ENCODE measurements around the gene HYPK.
"Not testable (repeated sequence)": the region's sequence is repeated elsewhere in the genome, so short reads cannot be mapped to it uniquely, and the experiment has no call there.

The HYPK gene

DNA sequence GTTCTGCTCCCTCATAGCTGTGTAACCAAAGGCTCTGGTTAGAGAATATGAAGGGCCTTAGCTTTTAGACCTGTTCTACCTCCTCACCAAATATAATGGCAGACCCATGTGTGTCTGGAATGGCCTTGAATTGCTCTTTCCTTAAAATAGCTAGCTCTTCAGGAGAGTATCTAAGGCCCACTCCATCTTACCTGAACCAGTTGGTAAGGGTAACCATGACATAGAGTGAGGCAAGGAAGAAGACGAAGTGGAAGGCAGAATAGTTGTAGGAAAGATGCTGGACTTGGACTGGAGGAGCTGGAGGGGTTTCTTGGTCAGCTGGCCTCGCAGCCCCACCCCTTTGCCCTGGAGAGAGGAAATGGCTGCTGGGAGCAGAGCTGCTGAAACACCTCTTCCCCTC is 5.2 kb upstream of the HYPK start:
- in situ Hi-C loops (cut with MboI; ENCODE audit: low sequenced_read_pairs), result no loop called here

DNA sequence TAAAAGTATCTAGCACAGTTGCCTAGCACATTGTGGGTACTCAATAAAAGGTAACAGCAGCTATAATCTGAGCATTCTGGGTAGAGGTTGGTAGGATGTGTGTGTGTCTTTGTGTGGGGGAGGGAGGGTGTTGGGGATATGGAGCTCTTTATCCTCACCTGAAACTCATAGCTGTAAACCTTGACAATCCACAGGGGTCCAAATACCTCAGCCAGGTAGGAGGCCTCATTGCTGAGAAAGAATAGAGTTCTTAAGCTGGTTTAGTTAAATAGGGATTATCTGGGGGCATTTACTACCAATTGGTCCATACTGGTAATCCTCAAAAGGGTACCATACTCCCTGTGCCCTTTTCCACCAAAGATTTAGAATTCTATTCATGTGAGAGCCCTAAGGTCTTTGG is 4.4 kb upstream of the HYPK start:
- in situ Hi-C loops (cut with MboI; ENCODE audit: low sequenced_read_pairs), result no loop called here

DNA sequence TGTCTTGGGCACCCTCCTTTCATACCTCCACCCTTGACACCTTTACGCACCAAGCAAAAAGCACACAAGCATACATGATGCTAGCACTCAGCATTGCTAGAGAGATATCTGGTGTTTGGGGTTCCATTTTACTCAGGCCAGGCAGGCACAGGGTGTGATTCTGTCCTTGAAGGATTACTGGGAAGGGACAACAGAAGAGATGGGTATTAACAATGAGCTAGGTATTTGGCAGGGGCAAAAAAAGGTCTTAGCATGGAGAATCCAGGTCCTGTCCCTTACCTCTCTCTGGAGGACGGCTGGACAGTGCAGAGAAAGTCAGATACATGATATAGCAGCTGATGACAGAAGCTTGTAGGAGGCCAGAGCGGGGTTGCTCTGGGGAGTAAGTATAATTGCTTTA is 3.8 kb upstream of the HYPK start:
- in situ Hi-C loops (cut with MboI; ENCODE audit: low sequenced_read_pairs), result no loop called here

DNA sequence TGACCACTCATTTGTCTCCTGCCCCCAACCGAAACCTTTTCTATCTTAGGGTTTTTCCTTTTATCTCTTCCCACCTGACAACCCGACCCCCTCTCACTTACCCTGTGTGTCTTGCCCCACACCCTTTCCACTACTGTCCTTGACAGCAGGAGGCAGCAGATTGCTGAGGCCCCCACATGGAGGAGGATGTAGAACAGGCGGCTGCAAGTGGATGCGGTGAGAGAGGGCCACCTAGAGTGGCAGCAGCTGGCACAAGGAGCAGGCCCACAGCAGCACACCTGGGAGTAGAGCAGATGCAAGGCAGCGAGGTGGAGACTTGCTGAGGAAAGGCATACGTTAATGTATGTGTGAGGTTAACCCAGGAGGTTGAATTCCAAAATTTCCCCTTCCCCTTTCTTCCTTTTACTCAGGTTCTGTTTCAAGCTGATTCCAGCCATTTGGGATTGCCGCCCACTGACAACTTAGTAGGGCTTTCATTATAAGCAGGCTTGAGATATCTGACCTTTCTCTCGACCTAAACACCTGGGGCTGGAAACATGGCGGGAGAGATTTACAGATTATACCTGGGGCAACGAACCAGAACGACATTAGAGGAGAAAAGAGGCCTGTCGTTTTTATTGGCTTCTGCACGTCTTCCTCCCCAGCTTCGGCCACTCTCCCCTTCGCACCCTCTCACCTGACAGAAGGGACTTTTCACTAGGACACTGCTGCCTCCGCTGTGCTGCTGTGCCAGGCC is 1.0 kb upstream of the HYPK start:
- in situ Hi-C loops (cut with MboI; ENCODE audit: low sequenced_read_pairs), result no loop called here

DNA sequence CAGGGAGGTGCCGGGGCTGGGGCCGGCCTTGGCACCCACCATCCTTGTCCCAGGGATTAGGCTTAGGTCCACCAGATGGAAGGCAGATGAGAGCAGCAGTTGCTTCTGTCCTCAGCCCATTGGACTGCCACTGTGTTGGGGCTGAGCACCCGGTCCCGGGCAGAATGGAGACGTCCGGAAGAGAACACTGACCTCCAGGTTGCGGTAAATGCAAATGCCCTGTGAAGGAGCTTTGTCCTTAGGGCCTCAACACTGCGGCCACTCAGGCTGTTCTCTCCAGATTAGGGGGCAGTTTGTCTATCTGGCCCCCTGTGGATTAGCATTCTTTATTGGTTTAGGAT is 484 bp upstream of the HYPK start, which contains the start of gene SERINC4:
Gene SERINC4 (minus strand): TSS at position 276 of the 341 bp plus-strand sequence. CDS start 234 bp downstream, at position 42.
- in situ Hi-C loops (cut with MboI; ENCODE audit: low sequenced_read_pairs), result no loop called here

DNA sequence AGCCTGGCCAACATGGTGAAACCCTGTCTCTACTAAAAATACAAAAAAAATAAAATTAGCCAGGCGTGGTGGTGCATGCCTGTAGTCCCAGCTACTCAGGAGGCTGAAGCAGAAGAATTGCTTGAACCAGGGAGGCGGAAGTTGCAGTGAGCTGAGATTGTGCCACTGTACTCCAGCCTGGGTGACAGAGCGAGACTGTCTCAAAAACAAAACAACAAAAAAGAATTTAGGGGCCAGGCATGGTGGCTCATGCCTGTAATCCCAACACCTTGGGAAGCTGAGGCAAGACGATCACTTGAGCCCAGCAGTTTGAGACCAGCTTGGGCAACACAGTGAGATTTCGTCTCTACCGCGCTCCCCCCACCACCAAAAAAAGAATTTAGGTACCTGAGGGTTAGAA is 2.3 kb downstream of the HYPK start:
- in situ Hi-C loops (cut with MboI; ENCODE audit: low sequenced_read_pairs), result not testable (repeated sequence)

DNA sequence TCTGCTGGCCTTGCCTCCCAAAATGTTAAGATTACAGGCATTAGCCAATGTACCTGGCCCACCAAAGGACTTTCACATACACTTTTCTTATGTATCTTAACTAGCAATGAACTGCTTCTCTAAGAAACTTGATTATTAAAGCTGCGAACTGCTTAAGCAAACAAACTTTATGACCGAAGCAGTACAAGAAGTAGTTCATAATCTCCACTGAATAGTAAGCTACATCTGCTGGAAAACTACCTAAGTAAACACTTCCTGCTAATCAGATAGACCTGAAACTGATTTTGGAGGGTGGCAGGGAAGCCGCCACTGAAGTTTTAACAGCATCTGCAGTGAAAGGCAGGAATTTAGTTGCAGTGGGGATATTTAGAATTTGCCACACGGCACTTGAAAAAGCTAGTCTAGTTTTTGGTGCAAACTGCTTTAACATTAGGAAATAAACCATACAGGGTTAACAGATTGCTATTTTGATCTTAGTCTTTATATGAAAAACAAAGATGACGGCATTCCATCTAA is 8.1 kb downstream of the HYPK start:
- in situ Hi-C loops (cut with MboI; ENCODE audit: low sequenced_read_pairs), result no loop called here

DNA sequence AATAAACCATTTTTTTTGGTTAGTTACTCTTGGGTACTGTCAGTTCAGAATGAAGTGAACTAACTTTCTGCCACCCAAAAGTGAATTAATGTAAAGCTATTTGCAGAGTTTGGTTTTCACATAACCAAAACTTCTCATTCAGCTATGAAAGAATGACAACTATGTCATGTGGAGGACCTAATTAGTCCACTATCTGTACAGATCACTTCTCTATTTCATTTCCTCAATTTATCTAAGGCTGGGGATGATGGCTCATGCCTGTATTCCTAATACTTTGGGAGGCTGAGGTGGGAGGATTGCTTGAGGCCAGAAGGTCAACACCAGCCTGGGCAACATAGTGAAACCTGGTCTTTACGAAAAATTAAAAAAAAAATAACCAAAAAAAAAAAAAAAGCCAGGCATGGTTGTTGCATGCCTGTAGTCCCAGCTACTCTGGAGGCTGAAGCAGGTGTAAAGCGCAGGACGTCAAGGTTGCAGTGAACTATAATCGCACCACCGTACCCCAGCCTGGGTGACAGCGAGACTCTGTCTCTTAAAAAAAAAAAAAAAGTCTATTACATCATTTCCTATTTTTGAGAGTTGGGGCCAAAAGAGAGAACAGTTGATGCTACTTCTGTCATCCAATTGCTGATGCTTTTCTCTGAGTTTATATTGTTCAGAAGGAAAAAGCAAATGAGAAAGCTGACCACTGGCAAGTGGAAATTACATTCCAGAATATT is 8.7 kb downstream of the HYPK start:
- in situ Hi-C loops (cut with MboI; ENCODE audit: low sequenced_read_pairs), result no loop called here

DNA sequence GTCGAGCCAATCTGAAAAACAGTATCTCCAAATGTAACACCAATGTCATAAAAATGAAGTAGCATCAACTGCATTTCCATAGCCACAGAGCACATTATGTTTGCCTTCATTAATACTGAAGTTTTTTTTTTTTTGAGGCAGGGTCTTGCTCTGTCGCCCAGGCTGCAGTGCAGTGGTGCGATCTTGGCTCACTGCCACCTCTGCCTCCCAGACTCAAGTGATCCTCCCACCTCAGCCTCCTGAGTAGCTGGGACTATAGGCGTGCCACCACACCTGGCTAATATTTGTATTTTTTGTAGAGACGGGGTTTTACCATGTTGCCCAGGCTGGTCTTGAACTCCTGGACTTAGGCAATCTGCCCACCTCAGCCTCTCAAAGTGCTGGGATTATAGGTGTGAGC is 14.7 kb downstream of the HYPK start:
- in situ Hi-C loops (cut with MboI; ENCODE audit: low sequenced_read_pairs), result not testable (repeated sequence)

DNA sequence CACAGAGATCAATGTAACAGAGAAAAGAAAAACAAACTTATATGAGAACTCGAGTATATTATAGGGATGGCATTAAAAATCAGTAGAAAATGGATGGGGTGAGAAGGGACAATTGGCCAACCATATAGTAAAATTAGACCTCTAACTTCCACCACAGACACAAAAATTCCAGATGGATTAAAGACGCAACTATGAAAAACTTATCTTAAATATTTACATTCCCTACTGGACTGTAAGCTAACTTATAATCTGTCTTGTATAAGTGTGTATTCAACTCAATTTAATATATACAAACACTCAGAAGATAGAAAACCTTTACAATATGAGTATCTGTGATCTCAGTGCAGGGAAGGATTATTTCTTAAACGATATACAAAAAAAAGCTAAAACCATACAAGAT is 21.1 kb downstream of the HYPK start:
- in situ Hi-C loops (cut with MboI; ENCODE audit: low sequenced_read_pairs), result no loop called here

DNA sequence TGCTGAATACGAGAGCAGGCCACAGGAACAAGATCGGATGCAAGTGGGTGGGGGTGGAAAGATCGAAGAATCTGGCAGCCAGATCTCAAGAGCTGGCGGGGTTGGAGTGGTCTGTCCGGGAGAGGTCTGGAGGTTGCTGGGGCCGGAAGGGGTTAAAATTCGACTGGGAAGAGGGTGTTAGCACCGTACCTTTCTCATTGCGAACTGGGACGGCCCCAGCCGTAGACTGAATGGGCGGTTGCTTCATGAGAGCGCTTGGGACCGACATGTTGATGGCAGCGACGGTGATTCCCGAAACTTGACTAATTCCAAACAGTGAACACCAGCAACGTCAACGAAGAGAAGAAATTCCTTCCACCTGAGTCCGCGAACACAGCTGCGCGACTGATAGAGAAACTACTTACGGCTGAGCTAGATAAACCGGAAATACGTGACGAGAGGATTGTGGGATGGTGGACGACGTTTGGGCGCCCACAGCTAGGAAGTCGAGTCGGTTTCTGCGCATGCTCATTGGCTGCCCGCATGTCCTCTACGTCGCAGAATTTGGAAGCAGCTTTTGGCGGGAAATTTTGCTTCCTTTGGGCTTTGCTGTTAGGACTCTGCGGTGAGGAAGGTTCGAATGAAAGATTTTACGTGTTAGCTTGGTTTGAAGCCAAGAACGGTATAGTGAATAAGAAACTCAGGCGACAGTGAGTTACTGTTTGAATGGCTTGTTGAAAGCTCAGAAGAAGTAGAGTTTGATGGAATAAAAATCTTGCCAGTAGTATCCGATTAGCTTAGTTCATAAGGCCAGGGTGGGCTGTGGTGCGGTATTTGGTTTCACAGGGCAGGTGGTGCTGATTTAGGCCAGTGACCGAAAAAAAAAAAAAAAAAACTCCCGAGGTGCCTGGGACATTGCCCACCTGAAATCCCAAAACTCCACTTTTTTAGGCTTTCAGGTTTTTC is 24.2 kb downstream of the HYPK start, which contains the start of gene MFAP1:
Gene MFAP1 (minus strand): TSS at position 389 of the 945 bp plus-strand sequence. CDS start 121 bp downstream, at position 268.
- in situ Hi-C loops (cut with MboI; ENCODE audit: low sequenced_read_pairs), result no loop called here

DNA sequence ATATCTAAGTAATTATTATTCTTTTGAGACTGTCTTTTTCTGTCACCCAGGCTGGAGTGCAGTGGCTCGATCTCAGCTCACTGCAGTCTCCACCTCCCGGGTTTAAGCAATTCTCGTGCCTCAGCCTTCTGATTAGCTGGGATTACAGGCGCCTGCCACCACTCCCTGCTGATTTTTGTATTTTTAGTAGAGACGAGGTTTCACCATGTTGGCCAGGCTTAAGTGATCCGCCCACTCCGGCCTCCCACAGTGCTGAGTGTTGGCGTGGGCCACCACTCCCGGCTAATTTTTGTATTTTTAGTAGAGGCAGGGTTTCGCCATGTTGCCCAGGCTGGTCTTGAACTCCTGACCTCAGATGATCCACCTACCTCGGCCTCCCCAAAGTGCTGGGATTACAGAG is 24.9 kb downstream of the HYPK start:
- in situ Hi-C loops (cut with MboI; ENCODE audit: low sequenced_read_pairs), result not testable (repeated sequence)

DNA sequence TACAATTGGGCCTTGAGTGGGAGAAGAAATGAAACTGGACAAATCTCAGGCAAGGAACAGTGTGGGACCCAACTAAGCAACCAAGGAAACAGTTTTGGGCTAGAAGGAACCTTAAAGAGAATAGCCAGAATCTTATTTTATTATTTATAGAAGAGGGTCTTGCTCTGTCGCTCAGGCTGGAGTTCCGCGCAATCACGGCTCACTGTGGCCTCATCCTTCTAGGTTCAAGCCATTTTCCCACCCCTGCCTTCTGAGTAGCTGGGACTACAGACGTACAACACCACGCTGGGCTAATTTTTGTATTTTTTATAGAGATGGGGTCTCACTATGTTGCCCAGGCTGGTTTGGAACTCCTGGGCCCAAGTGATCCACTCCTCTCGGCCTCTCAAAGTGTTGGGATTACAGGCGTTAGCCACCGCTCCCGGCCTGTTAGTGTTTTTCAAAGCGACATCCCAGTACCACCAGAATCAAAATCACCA is 25.7 kb downstream of the HYPK start:
- in situ Hi-C loops (cut with MboI; ENCODE audit: low sequenced_read_pairs), result no loop called here

DNA sequence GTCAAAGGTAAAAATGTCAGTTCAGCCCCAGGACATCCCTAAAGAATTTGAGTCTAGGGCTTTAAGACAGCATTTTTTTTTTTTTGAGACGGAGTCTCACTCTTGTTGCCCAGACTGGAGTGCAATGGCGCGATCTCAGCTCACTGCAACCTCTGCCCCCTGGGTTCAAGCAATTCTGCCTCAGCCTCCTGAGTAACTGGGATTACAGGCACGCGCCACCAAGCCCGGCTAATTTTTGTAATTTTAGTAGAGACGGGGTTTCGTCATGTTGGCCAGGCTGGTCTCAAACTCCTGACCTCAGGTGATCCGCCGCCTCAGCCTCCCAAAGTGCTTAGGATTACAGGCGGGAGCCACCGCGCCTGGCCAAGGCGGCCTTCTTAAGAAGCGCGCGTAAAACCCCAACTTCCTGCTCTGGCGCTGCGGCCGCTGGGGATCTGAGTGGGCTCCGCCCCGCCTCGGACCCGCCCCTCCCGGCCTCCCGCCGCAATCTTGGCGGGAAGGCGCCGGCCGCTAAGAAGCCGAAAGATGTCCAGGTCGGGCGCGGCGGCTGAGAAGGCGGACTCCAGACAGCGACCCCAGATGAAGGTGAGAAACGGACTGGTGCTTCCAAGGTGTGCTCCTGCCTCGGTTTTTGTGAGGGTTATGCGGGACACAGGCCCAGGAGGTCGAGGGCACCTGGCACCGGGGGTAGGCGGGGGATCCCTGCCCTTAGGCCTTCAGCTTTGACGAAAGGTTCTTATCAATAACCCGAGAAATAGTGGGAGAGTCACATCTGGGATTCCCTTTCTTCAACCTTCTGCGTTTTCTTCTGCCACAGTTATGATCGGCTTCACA is 26.3 kb downstream of the HYPK start, which contains the start of gene WDR76:
Gene WDR76 (plus strand): TSS at position 495 of the 834 bp plus-strand sequence. CDS start 31 bp downstream, at position 526.
- in situ Hi-C loops (cut with MboI; ENCODE audit: low sequenced_read_pairs), result no loop called here

DNA sequence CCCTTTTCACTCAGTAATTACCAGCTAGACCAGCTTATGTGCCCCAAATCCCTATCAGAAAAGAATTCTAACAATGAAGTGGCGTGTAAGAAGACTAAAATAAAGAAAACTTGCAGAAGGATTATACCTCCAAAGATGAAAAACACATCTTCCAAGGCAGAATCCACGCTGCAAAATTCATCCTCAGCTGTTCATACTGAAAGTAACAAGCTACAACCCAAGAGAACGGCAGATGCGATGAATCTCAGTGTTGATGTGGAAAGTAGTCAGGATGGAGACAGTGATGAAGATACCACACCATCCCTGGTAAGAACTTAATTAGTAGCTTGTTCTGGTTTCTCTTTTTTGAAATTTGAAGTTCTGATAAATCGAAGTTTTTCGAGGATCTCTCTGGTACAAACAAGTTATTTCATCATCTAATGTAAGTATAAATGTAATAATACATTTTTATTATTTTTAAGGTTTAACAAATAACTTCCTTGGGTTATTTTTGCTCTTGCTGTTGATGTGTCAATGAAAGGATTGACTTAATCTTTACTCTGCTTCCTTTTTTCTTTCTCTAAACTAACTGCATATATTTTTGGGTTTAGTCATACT is 27.8 kb downstream of the HYPK start:
- in situ Hi-C loops (cut with MboI; ENCODE audit: low sequenced_read_pairs), result no loop called here

DNA sequence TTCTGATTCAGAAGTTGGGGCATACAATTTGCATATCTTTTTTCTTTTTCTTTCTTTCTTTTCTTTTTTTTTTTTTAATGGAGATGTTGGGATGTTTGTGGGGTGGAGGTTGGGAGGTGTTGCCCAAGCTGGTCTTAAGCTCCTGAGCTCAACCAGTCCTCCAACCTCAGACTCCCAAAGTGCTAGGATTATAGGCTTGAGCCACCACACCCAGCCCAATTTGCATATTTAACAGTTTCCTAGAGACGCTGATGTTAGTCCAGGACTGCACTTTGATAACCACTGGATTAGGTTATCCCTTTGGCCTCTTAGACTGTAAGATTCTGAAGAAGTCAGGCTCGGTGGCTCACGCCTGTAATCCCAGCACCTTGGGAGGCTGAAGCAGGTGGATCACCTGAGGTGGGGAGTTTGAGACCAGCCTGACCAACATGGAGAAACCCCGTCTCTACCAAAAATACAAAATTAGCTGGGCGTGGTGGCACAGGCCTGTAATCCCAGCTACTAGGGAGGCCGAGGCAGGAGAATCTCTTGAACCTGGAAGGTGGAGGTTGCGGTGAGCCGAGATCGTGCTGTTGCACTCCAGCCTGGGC is 29.6 kb downstream of the HYPK start:
- in situ Hi-C loops (cut with MboI; ENCODE audit: low sequenced_read_pairs), result not testable (repeated sequence)

DNA sequence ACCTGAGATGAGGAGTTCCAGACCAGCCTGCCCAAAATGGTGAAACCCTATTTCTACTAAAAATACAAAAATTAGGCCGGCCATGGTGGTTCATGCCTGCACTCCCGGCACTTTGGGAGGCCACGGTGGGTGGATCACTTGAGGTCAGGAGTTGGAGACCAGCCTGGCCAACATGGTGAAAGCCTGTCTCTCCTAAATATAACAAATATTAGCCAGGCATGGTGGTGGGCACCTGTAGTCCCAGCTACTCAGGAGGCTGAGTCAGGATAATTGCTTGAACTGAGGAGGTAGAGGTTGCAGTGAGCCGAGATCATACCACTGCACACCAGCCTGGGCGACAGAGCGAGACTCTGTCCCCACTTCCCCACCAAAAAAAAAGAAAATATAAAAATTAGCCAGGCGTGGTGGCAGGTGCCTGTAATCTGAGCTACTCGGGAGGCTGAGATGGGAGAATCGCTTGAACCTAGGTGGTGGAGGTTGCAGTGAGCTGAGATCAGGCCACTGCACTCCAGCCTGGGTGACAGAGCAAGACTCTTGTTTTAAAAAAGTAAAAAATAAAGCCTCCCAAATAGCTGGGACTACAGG is 30.4 kb downstream of the HYPK start:
- in situ Hi-C loops (cut with MboI; ENCODE audit: low sequenced_read_pairs), result not testable (repeated sequence)

DNA sequence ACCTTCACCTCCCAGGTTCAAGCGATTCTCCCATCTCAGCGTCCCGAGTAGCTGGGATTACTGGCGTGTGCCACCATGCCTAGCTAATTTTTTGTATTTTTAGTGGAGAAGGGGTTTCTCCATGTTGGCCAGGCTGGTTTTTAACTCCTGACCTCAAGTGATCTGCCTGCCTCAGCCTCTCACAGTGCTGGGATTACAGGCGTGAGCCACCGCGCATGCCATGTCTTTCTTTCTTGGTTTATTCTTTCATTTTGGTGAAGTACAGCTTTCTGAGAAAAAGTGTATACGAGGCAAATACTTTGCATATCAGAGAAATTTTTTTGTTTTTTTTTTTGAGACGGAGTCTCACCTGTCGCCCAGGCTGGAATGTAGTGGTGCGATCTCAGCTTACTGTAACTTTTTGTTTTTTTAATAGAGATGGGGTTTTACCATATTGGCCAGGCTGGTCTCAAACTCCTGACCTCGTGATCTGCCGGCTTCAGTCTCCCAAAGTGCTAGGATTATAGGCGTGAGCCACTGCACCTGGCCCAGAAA is 31.2 kb downstream of the HYPK start:
- in situ Hi-C loops (cut with MboI; ENCODE audit: low sequenced_read_pairs), result not testable (repeated sequence)

Data from HL-60/S4 (cell line).